T-helper 1 cell treated with Interleukin-12 subunit alpha and Interleukin-12 subunit beta and Interleukin-4 antibody, amounts not matched to agents 30 μg/mL and 1 μg/mL, for 36 hours (primary cell): Measurements from ENCODE around the gene TBC1D4.

ENCODE experiments used
- H3K27ac Mint-ChIP-seq: one replicate; pipeline ENCODE4 v1.8.0; 2021; ENCODE audit warnings: mild to moderate bottlenecking, mixed read lengths
- H3K27me3 Mint-ChIP-seq: one replicate; pipeline ENCODE4 v1.8.0; 2021; ENCODE audit warnings: low read depth, mixed read lengths
- H3K36me3 Mint-ChIP-seq: one replicate; pipeline ENCODE4 v1.8.0; 2021; ENCODE audit warnings: low read depth, mixed read lengths
- H3K4me1 Mint-ChIP-seq: one replicate; pipeline ENCODE4 v1.8.0; 2021; ENCODE audit warnings: low read depth, mixed read lengths
- H3K4me3 Mint-ChIP-seq: one replicate; pipeline ENCODE4 v1.8.0; 2021; ENCODE audit warnings: mild to moderate bottlenecking, moderate library complexity, mixed read lengths
- H3K9me3 Mint-ChIP-seq: one replicate; pipeline ENCODE4 v1.8.0; 2021; ENCODE audit warnings: mixed read lengths

Gene TBC1D4

DNA sequence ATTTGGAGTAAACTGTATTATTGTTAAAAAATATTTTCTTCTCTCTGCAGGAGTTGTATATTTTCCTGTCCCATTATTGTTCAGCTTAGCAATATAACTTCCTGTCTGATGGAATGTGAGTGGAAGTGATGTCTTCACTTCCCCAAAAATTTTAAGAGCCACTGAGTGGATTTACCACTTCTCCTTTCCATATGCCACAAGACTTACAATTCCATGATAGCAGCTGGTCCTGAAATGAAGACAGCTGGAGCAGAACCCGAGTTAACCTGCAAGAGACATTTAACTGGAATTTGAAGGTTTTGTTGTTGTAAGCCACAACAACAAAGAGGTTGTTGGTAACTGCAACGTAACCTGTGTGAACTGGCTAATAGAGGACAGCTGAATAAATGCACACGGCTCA is 23.4 kb upstream of the TBC1D4 start:
- Mint-ChIP-seq H3K36me3 (no peaks in the 10 kb centered on the region), H3K27ac (no peak overlapping the region), H3K4me1 (no peaks in the 10 kb centered on the region), H3K9me3 (no peaks in the 10 kb centered on the region), H3K27me3 (no peaks in the 10 kb centered on the region), H3K4me3 (no peak overlapping the region)

DNA sequence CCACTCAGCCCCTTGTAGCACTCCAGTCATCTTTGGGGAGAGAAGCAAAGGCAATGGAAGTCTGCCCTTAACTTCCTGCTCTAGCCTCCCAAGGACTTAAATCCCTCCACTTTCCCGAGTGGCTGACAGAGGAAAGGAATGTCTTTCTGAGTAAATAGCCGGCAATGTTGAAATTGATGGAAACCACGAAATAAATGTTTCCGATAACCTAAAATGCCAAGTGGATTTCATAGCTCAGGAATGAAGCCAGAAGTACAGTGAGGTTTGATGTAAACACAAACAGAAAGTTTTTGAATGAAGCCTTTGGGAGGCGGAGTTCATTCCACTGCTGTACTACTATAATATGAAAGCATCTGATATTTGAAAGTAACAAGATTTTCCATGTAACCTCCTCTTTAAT is 14.0 kb upstream of the TBC1D4 start:
- H3K27ac Mint-ChIP-seq: no peak overlapping the region
- H3K36me3 Mint-ChIP-seq: no peaks in the 10 kb centered on the region
- peaks cover 18% of the 10 kb centered on the region for H3K27me3 Mint-ChIP-seq
- peaks cover 1% of the 10 kb centered on the region for H3K4me1 Mint-ChIP-seq
- no peak overlapping the region for H3K4me3 Mint-ChIP-seq
- H3K9me3 Mint-ChIP-seq: no peaks in the 10 kb centered on the region

DNA sequence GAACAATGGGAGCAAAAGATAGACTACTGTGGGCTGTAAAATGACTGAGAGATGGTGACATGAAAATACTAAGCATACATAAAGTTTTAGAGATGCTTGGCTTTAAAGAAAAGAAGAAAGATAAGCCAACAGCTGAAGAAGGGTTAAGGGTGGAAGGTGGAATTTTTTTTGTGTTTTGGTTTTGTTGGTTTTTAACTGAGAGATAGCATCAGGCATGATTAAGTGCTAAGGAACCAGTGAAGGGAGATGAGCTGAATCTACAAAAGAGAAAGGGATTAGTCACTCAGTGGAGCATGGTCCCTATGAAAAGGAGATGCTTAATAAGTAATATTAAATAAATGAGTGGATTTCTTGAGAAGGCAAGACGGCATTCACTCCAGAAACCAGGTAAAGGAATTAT is 12.5 kb upstream of the TBC1D4 start:
- Mint-ChIP-seq H3K27me3 (peaks cover 18% of the 10 kb centered on the region), H3K27ac (no peak overlapping the region), H3K4me3 (no peak overlapping the region), H3K36me3 (no peaks in the 10 kb centered on the region), H3K4me1 (peaks cover 6% of the 10 kb centered on the region), H3K9me3 (no peaks in the 10 kb centered on the region)

DNA sequence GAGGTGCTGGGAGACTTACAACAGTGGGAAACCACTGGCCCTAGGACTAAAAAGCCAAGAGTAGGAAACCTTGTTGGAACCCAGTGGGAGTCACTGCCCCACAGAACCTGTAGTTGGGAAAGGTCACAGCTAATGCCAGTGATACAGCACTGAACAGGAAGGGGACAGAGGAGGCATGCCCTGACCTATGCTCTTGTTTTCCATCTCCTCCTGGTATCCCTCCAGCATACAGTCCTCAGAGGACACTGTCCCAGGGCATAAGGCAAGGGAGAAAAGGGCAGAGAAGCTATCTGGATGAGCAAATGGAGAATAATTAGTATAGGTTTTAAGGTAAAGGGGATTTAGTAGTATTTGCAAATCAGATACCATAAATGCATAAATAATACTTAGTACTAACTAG is 11.2 kb upstream of the TBC1D4 start:
- peaks cover 12% of the 10 kb centered on the region for H3K27me3 Mint-ChIP-seq
- no peak overlapping the region for H3K27ac Mint-ChIP-seq
- H3K36me3 Mint-ChIP-seq: no peaks in the 10 kb centered on the region
- no peaks in the 10 kb centered on the region for H3K9me3 Mint-ChIP-seq
- no peak overlapping the region for H3K4me3 Mint-ChIP-seq
- H3K4me1 Mint-ChIP-seq: peaks cover 6% of the 10 kb centered on the region

DNA sequence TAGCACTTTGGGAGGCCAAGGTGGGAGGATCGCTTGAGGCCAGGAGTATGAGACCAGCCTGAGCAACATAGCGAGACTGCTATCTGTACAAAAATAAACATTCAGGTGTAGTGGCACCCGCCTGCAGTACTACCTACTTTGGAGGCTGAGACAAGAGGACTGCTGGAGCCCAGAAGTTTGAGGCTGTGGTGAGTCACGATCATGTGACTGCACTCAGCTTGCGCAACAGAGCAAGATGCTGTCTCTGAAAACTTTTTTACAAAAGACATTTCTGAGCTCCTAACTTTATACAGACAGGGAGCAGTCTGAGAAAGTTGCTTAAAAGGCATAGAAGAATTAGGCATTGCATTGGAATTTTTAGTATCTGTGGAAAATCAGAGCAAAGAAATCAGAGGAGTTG is 10.4 kb upstream of the TBC1D4 start:
- no peak overlapping the region for H3K4me3 Mint-ChIP-seq
- H3K9me3 Mint-ChIP-seq: no peaks in the 10 kb centered on the region
- H3K27me3 Mint-ChIP-seq: peaks cover 12% of the 10 kb centered on the region
- peaks cover 6% of the 10 kb centered on the region for H3K4me1 Mint-ChIP-seq
- H3K27ac Mint-ChIP-seq: no peak overlapping the region
- no peaks in the 10 kb centered on the region for H3K36me3 Mint-ChIP-seq

DNA sequence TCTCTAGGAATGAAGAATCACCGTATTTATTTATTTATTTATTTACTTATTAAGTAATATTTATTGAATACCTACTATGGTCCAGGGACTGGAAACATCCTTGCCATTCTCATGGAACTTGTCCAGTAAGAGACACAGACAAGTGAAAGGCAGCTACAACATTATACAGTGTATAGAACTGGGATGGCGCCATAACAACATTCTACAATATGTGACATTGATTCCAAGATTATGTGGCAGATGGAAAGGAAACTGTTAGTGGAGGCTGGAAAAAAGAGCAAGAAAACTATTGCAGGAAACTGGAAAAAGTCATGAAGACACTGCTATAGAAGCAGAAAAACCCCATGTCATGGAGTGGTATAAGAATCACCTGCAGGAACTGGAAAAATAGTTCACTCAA is 9.4 kb upstream of the TBC1D4 start:
- H3K27me3 Mint-ChIP-seq: peaks cover 22% of the 10 kb centered on the region
- H3K9me3 Mint-ChIP-seq: no peaks in the 10 kb centered on the region
- H3K4me1 Mint-ChIP-seq: peaks cover 6% of the 10 kb centered on the region
- H3K27ac Mint-ChIP-seq: no peak overlapping the region
- no peaks in the 10 kb centered on the region for H3K36me3 Mint-ChIP-seq
- no peak overlapping the region for H3K4me3 Mint-ChIP-seq

DNA sequence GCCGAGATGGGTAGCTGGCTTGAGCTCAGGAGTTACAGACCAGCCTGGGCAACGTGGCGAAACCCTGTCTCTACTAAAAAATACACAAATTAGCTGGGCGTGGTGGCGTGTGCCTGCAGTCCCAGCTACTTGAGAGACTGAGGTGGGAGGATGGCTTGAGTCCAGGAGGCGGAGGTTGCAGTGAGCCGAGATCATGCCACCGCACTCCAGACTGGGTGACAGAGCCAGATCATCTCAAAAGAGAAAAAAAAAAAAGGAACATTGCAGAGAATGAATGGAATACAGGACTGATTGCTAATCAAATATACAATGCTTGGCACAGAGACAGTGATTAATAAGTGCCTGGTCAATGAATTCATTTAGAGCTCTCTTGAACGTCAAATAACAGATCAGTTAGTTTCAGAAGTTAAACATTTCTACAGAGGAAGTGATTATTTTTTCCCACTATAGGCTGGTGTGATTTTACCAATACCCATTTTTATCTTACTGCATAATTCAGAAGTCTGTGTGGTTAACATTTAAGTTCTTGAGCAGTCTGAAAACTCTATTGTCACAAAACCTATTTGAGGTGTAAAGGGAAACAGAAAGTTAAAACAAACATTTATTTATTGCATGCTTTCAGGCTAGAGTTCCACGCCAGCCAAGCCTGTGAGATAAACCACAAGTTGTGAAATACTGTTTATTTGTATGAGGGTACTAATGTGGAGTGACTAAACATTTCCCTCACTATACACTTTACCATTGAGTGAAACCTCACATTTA is 7.7 kb upstream of the TBC1D4 start:
- H3K9me3 Mint-ChIP-seq: no peaks in the 10 kb centered on the region
- peaks cover 31% of the 10 kb centered on the region for H3K27me3 Mint-ChIP-seq
- H3K4me1 Mint-ChIP-seq: peaks cover 15% of the 10 kb centered on the region
- no peaks in the 10 kb centered on the region for H3K36me3 Mint-ChIP-seq
- H3K27ac Mint-ChIP-seq: no peak overlapping the region
- no peak overlapping the region for H3K4me3 Mint-ChIP-seq

DNA sequence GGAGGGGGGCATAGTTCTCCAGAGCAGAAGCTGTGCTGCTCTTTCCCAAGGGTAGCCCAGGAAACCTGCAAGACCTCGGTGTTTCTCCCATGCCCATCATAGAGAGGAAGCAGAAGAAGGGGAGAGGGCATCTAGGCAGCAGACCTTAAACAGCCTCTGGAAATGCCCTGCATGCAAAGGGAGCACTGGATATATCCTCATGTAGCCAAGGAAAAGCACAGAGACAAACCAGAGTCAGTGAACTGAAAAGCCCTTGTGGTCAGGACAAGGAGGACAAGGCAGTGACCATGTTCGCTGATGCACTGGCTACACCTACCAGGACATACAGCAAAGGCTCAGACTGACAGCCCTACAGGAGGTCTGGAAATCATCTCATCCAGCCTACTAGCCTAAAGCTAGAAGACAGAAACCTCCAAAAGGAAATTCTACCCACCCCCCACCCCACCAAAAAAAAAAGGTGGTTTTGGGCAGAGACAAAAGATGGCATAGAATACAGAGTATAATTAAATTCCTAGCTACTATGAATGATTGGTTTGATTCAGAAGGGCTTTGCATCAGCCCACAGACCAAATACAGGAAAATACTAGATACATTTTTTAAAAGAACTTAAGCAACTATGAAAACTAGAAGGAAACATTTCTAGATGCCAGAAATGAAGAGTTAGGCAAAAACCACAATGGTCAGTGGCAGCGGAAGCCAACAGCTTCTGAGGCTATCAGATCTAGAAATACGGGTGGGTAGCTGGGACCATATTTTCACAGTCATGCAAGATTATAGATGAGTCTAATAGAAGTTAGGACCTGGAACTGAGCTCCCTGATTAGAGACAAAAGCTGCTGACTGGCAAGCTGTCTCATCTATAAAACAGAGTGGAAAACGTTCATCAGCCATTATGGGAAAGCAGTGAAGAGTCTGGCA is 4.4 kb upstream of the TBC1D4 start:
- peaks cover 3% of the 10 kb centered on the region for H3K36me3 Mint-ChIP-seq
- no peak overlapping the region for H3K27ac Mint-ChIP-seq
- H3K27me3 Mint-ChIP-seq: peaks cover 32% of the 10 kb centered on the region
- no peaks in the 10 kb centered on the region for H3K9me3 Mint-ChIP-seq
- H3K4me3 Mint-ChIP-seq: no peak overlapping the region
- H3K4me1 Mint-ChIP-seq: peaks cover 18% of the 10 kb centered on the region

DNA sequence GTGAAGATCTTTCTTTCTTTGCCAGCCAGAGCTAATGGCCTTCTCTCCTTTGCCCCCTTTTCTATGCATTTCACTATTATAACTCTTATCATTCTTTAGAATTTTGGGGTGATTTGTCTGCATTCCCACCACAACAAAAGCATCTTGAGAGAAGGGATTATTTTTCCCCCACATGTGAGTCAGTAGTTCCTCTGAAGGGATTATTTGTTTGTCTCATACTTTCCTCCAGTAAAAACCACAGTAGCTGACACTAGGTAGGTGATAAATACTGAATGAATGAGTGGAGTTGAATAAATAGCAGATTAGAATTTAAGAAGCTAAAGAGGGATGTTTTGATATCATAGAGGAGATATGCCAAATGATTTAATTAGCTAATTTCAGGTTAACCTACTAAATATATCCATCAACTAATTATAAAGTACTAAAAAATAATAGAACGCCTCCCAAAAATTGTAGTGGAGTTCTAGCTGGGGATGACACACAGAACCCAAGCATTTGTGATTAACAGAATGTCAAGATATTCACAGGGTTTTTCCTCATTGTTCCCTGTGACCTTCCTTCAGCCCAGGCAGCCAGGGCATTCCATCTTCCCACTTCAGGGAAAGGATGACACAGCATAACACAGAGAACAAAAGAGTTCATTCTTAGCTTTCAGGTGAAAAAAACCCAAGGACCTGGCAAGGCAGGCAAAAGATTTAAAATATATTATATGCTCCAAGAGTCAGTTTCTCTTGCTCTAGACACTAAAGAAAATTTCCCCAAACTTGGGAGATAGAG is 3.5 kb upstream of the TBC1D4 start:
- H3K4me1 Mint-ChIP-seq: peaks cover 19% of the 10 kb centered on the region
- no peaks in the 10 kb centered on the region for H3K9me3 Mint-ChIP-seq
- H3K27ac Mint-ChIP-seq: no peak overlapping the region
- H3K36me3 Mint-ChIP-seq: peaks cover 3% of the 10 kb centered on the region
- no peak overlapping the region for H3K4me3 Mint-ChIP-seq
- peaks cover 40% of the 10 kb centered on the region for H3K27me3 Mint-ChIP-seq

DNA sequence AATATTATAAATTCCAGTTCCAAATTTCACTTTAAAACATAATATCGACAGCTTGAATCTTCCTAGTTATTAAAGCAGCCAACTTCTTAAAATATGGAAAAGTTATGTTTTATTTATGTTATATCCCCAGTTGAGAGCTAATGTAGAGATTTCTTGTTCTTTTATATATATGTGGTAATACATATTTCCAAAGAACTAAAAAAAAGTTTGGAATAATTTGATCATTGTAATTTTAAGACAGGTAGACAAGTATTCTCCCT is 781 bp upstream of the TBC1D4 start:
- Mint-ChIP-seq H3K27ac (no peak overlapping the region), H3K36me3 (peaks cover 3% of the 10 kb centered on the region), H3K4me3 (peak overlapping the region; percentile 98), H3K27me3 (peaks cover 68% of the 10 kb centered on the region), H3K4me1 (peaks cover 16% of the 10 kb centered on the region), H3K9me3 (no peaks in the 10 kb centered on the region)

DNA sequence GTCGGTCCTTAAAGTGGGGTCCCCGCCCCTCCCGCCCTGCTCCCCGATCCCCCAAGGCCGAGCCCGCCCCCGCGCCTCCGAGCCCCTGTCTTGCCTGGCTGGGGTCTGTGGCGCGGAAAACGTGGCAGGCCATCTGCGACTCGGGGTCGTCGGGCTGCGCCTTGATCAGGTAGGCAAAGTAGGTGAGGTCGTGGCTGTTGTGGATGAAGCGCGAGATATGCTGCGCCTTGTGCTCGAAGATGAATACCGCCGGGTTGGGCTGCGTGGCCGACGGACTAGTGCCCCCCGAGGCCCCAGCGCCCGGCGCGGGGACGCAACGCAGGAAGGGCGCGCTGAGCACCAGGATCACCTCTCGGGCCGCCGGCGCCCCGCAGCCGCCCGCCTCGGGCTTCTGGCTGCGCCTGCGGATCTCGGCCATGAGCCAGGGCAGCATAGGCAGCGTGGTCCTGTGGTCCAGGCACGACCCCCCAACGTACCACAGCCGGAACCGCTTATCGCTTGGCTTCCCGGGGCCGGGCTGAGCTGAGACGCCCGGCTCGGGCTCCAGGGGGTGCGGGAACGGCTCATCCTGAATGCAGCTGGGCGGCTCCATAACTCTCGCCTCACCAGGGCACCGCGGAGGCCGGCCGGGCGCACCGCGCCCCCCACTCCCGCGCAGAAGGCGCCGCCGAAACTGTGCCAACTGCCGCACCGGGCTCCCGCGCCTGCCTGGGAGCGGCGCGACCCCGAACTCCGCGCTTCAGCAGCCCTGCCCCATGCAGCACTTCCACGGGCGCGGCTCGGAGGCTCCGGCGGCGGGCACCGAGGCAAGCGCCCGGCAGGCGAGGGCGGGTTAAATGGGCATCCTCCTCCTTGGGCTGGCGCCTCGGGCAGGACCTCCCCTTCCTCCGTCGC is 546 bp downstream of the TBC1D4 start:
- peaks cover 3% of the 10 kb centered on the region for H3K36me3 Mint-ChIP-seq
- H3K27me3 Mint-ChIP-seq: peaks cover 62% of the 10 kb centered on the region
- no peak overlapping the region for H3K27ac Mint-ChIP-seq
- peaks cover 16% of the 10 kb centered on the region for H3K4me1 Mint-ChIP-seq
- peak overlapping the region; percentile 75 for H3K4me3 Mint-ChIP-seq
- no peaks in the 10 kb centered on the region for H3K9me3 Mint-ChIP-seq

DNA sequence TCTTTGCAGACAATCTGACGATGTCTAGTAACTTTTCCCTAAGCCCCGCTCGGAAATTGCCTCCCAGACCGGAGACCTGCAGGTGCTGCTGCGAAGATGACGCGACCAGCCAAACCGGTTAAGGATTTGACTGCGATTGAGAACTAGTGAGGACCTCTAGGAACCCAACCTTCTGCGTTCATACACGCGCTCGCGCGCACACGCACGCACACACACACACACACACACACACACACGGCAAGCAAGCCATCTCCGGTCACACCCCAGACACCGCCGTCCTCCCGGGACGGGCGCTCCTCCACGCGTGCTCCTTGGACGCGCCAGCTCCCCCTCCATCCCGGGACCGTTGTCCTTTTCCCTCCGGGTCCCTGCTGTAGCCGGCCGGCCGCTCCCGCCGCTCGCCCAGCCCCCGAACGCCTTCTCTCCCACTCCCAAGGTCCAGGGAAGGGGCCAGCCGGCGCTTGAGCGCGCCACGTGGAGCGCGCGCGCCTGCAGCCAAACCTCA is 1.2 kb downstream of the TBC1D4 start:
- H3K4me1 Mint-ChIP-seq: peaks cover 13% of the 10 kb centered on the region
- peak overlapping the region; percentile 18 for H3K27ac Mint-ChIP-seq
- peaks cover 3% of the 10 kb centered on the region for H3K36me3 Mint-ChIP-seq
- H3K4me3 Mint-ChIP-seq: peak overlapping the region; percentile 75
- no peaks in the 10 kb centered on the region for H3K9me3 Mint-ChIP-seq
- H3K27me3 Mint-ChIP-seq: peaks cover 62% of the 10 kb centered on the region

DNA sequence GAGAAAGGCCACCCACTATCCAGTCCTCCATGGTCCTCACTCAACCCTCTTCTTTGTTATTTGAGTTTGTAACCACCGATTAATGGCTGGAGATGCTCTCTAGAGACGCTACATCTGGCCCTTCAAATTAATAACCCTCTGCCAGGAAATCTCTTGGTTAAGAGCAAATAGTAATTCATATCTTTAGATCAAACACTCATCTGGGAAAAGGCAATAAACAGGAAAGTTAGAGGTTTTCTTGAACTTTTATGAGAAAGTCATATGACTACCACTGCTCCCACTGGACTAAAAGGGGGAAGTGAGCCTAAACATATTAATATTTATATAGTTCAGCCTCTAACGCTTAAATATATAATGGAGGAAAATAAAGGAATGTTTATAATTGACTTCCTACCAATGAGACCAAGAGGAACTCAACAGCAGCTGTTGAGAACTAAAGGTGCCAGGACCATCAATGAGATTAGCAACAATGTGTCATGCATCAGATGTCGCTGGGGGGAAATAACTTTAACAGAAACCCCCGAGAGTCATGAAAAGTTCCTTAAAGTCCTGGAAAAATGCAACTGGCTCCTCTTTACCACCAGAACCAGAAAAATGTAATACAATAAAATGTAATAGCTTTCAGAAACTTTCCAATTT is 2.7 kb downstream of the TBC1D4 start:
- Mint-ChIP-seq H3K4me3 (no peak overlapping the region), H3K4me1 (peaks cover 8% of the 10 kb centered on the region), H3K27me3 (peaks cover 55% of the 10 kb centered on the region)

More for the DNA sequence above, 2.7 kb downstream of the TBC1D4 start:
- Mint-ChIP-seq H3K9me3 (no peaks in the 10 kb centered on the region), H3K36me3 (peaks cover 3% of the 10 kb centered on the region), H3K27ac (no peak overlapping the region)
